CD14-positive monocyte (primary cell): ENCODE results near the gene KITLG. TPM values are rescaled to one million over a fixed set of nuclear protein-coding genes. Genes with fewer than 3 reads are reported as not detected.

Experiments
- DNase-seq, 3 donors: peaks; one replicate each; pipeline ENCODE4 v3.0.0-alpha.2; 2011 to 2022
- H2AFZ ChIP-seq: 2 replicates; pipeline ENCODE4 v1.6.0; 2012; ENCODE audit warnings: mild to moderate bottlenecking, low read depth, low read length, inconsistent platforms; ENCODE audit not compliant: insufficient read depth, poor library complexity, severe bottlenecking
- H3K27ac ChIP-seq, 2 donors: 1 replicate in 1 of 2; 2 replicates in 1 of 2; pipeline ENCODE4 v1.5.1; 2012 to 2013; ENCODE audit warnings: low read length in 2 of 2, control low read depth in 1 of 2, inconsistent platforms in 1 of 2, low read depth in 1 of 2, mild to moderate bottlenecking in 1 of 2
- H3K27me3 ChIP-seq, 2 donors: one replicate each; pipeline versions ENCODE4 v1.6.0 to v1.6.1; 2011 to 2013; ENCODE audit warnings: low read length in 2 of 2; ENCODE audit not compliant: control insufficient read depth in 2 of 2, insufficient read depth in 2 of 2
- H3K36me3 ChIP-seq, 2 donors: replicated peaks in 1 of 2; 1 replicate in 1 of 2; 2 replicates in 1 of 2; pipeline versions ENCODE4 v1.5.1 to v1.6.1; 2012 to 2013; ENCODE audit warnings: low read length in 2 of 2, control low read depth in 1 of 2, inconsistent platforms in 1 of 2, mild to moderate bottlenecking in 1 of 2; ENCODE audit not compliant: insufficient read depth in 2 of 2, control insufficient read depth in 1 of 2
- H3K4me1 ChIP-seq, 2 donors: 1 replicate in 1 of 2; 2 replicates in 1 of 2; pipeline versions ENCODE4 v1.5.1 to v1.6.1; 2012 to 2013; ENCODE audit warnings: low read length in 2 of 2, control low read depth in 1 of 2, inconsistent platforms in 1 of 2, mild to moderate bottlenecking in 1 of 2, moderate library complexity in 1 of 2; ENCODE audit not compliant: insufficient read depth in 2 of 2, control insufficient read depth in 1 of 2
- H3K4me2 ChIP-seq: replicated peaks from 2 replicates; pipeline ENCODE3; 2012; ENCODE audit warnings: low read length, moderate library complexity, mild to moderate bottlenecking; ENCODE audit not compliant: poor library complexity, severe bottlenecking; ENCODE audit errors: extremely low read depth
- H3K4me3 ChIP-seq, 3 experiments: fragments of 200-600 bp in 1 of 3; sonication (generic) in 1 of 3; replicated peaks in 1 of 3; 1 replicate in 2 of 3; 2 replicates in 1 of 3; pipeline ENCODE4 v1.5.1; 2011 to 2013; ENCODE audit warnings: low read length in 3 of 3, mild to moderate bottlenecking in 3 of 3, control low read depth in 2 of 3, low read depth in 2 of 3, inconsistent platforms in 1 of 3, moderate library complexity in 1 of 3
- H3K79me2 ChIP-seq: 2 replicates; pipeline ENCODE4 v1.6.0; 2012; ENCODE audit warnings: mild to moderate bottlenecking, control low read depth, inconsistent platforms, low read length, moderate library complexity; ENCODE audit not compliant: insufficient read depth
- H3K9ac ChIP-seq: 2 replicates; pipeline ENCODE4 v1.6.0; 2017; ENCODE audit warnings: low read length, mild to moderate bottlenecking; ENCODE audit not compliant: insufficient read depth, poor library complexity, severe bottlenecking
- H3K9me3 ChIP-seq, 2 donors: replicated peaks in 1 of 2; 1 replicate in 1 of 2; 2 replicates in 1 of 2; pipeline versions ENCODE4 v1.5.1 to v1.6.1; 2012 to 2013; ENCODE audit warnings: low read length in 2 of 2, control low read depth in 1 of 2; ENCODE audit not compliant: control insufficient read depth in 1 of 2, insufficient read depth in 1 of 2
- H4K20me1 ChIP-seq: 2 replicates; pipeline ENCODE4 v1.6.0; 2012; ENCODE audit warnings: mild to moderate bottlenecking, low read length, control low read depth, moderate library complexity; ENCODE audit not compliant: insufficient read depth
- H3K27ac Mint-ChIP-seq, 7 donors: one replicate each; pipeline ENCODE4 v1.8.0; 2020; ENCODE audit warnings: mild to moderate bottlenecking in 7 of 7, mixed read lengths in 7 of 7, moderate library complexity in 6 of 7, inconsistent platforms in 2 of 7
- H3K27me3 Mint-ChIP-seq, 3 donors: one replicate each; pipeline ENCODE4 v1.8.0; 2021 to 2022; ENCODE audit warnings: low read depth in 3 of 3, mild to moderate bottlenecking in 3 of 3, mixed read lengths in 3 of 3, moderate library complexity in 3 of 3, inconsistent platforms in 1 of 3
- H3K36me3 Mint-ChIP-seq, 2 donors: one replicate each; pipeline ENCODE4 v1.8.0; 2020; ENCODE audit warnings: mixed read lengths in 2 of 2, inconsistent platforms in 1 of 2, mild to moderate bottlenecking in 1 of 2
- H3K4me1 Mint-ChIP-seq: one replicate; pipeline ENCODE4 v1.8.0; 2020; ENCODE audit warnings: mild to moderate bottlenecking, mixed read lengths
- H3K4me3 Mint-ChIP-seq, 2 donors: one replicate each; pipeline ENCODE4 v1.8.0; 2020; ENCODE audit warnings: mild to moderate bottlenecking in 2 of 2, mixed read lengths in 2 of 2, moderate library complexity in 1 of 2
- H3K9me3 Mint-ChIP-seq, 7 donors: one replicate each; pipeline ENCODE4 v1.8.0; 2020 to 2022; ENCODE audit warnings: mixed read lengths in 7 of 7, mild to moderate bottlenecking in 6 of 7, moderate library complexity in 6 of 7, inconsistent platforms in 2 of 7
- CTCF ChIP-seq: fragments of 200-600 bp; IDR thresholded peaks from one replicate; pipeline ENCODE4 v1.8.0; 2022; ENCODE audit warnings: antibody characterized with exemption, mild to moderate bottlenecking
- WGBS: methylation state at CpG from one replicate; pipeline ENCODE4 v1.1.5; 2013; ENCODE audit warnings: missing lambda C conversion rate; ENCODE audit not compliant: insufficient coverage; 5-methylcytosine and 5-hydroxymethylcytosine counted together
- intact Hi-C, 2 donors: fragments of 100-400 bp; cut with micrococcal nuclease; formaldehyde crosslinking; loops; one replicate each; pipeline versions ENCODE4 v1.15.0 to v1.15.1; 2023
- polyA plus RNA-seq, 3 donors: library from polyadenylated mRNA; depleted of rRNA in 1 of 3; unstranded in 2 of 3; stranded (reverse) in 1 of 3; fragments of 300-500 nt in 2 of 3; fragments of >200 nt in 1 of 3; fragmentation: Illumina TruSeq in 2 of 3; gene quantifications; 1 replicate in 2 of 3; 2 replicates in 1 of 3; pipeline ENCODE4 v1.2.3, GENCODE V29; 2012 to 2021

KITLG gene
- polyA plus RNA-seq, 3 donors = 0.03 to 0.07 TPM; not detected in 1

GRCh38 chr12:88472775-88473174 is 107.5 kb downstream of the KITLG start:
- H3K9ac ChIP-seq = no peak overlapping the region
- H4K20me1 ChIP-seq = no peaks in the 10 kb centered on the region
- no peak overlapping the region for H3K4me2 ChIP-seq
- Mint-ChIP-seq H3K27me3 (no peaks in the 10 kb centered on the region), H3K36me3 (no peaks in the 10 kb centered on the region), H3K27ac (no peak overlapping the region), H3K4me3 (no peak overlapping the region), H3K4me1 (no peaks in the 10 kb centered on the region), H3K9me3 (peaks cover 0 to 14% (median 4%) of the 10 kb centered on the region in 7 donors)
- H3K36me3 ChIP-seq = no peaks in the 10 kb centered on the region
- H3K4me1 ChIP-seq = no peaks in the 10 kb centered on the region
- no peak overlapping the region for H2AFZ ChIP-seq
- no peak for DNase-seq
- no peaks in the 10 kb centered on the region for H3K79me2 ChIP-seq
- H3K27me3 ChIP-seq = no peaks in the 10 kb centered on the region
- no peak for TF ChIP-seq CTCF
- no peaks in the 10 kb centered on the region for H3K9me3 ChIP-seq
- no peak overlapping the region for H3K4me3 ChIP-seq
- no peak overlapping the region for H3K27ac ChIP-seq
- intact Hi-C loops = no loop called here
- no CpG with 5 or more reads among the region's 3 CpGs for WGBS

- WGBS = 100% methylated on average over 1 of the region's 2 CpGs
Measured at GRCh38 chr12:88472248-88472647, 108.0 kb downstream of the KITLG start.

More at GRCh38 chr12:88472248-88472647, 108.0 kb downstream of the KITLG start:
- no peak for TF ChIP-seq CTCF
- H3K36me3 ChIP-seq = no peaks in the 10 kb centered on the region
- H3K9ac ChIP-seq = no peak overlapping the region
- H3K79me2 ChIP-seq = no peaks in the 10 kb centered on the region
- no peak for DNase-seq
- no peaks in the 10 kb centered on the region for H3K4me1 ChIP-seq
- Mint-ChIP-seq H3K36me3 (no peaks in the 10 kb centered on the region), H3K4me1 (no peaks in the 10 kb centered on the region), H3K9me3 (peaks cover 0 to 17% (median 4%) of the 10 kb centered on the region in 7 donors), H3K27me3 (no peaks in the 10 kb centered on the region), H3K4me3 (no peak overlapping the region), H3K27ac (no peak overlapping the region)
- H3K4me2 ChIP-seq = no peak overlapping the region
- no peak overlapping the region for H2AFZ ChIP-seq
- H3K4me3 ChIP-seq = no peak overlapping the region
- no peaks in the 10 kb centered on the region for H4K20me1 ChIP-seq
- no peaks in the 10 kb centered on the region for H3K27me3 ChIP-seq
- H3K27ac ChIP-seq = no peak overlapping the region
- H3K9me3 ChIP-seq = no peaks in the 10 kb centered on the region
- intact Hi-C loops = no loop called here
